ENCODE measurements around the gene HS6ST3.
A peak's percentile ranks its signal among the peaks of the same experiment; 100 is the strongest.

The HS6ST3 gene

GRCh38 chr13:96053003-96053703 is 36.8 kb upstream of the HS6ST3 start, which contains the start of gene UGGT2:
Gene UGGT2 (minus strand): TSS chr13:96053401. CDS start chr13:96053312, 89 bp downstream.
- DNase-seq (ENCODE audit: low spot score), result peak; percentile 97
- TF ChIP-seq, protein P1, sequence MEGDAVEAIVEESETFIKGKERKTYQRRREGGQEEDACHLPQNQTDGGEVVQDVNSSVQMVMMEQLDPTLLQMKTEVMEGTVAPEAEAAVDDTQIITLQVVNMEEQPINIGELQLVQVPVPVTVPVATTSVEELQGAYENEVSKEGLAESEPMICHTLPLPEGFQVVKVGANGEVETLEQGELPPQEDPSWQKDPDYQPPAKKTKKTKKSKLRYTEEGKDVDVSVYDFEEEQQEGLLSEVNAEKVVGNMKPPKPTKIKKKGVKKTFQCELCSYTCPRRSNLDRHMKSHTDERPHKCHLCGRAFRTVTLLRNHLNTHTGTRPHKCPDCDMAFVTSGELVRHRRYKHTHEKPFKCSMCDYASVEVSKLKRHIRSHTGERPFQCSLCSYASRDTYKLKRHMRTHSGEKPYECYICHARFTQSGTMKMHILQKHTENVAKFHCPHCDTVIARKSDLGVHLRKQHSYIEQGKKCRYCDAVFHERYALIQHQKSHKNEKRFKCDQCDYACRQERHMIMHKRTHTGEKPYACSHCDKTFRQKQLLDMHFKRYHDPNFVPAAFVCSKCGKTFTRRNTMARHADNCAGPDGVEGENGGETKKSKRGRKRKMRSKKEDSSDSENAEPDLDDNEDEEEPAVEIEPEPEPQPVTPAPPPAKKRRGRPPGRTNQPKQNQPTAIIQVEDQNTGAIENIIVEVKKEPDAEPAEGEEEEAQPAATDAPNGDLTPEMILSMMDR (IDR thresholded peaks at IDR 0.05; ENCODE audit: borderline replicate concordance, control extremely low read depth, extremely low read depth, insufficient read depth, missing control alignments), result no peak
- in situ Hi-C loops (cut with MboI; ENCODE audit: low sequenced_read_pairs, unreplicated experiment), result no loop called here

- in situ Hi-C loops (cut with MboI; ENCODE audit: low sequenced_read_pairs, unreplicated experiment), result no loop called here
- no peak for DNase-seq (ENCODE audit: low spot score)
- TF ChIP-seq, protein P1 (IDR thresholded peaks at IDR 0.05; ENCODE audit: borderline replicate concordance, control extremely low read depth, extremely low read depth, insufficient read depth, missing control alignments), result no peak
Measured at GRCh38 chr13:96065849-96066248, 24.1 kb upstream of the HS6ST3 start.

GRCh38 chr13:96068729-96069128 is 21.2 kb upstream of the HS6ST3 start:
- in situ Hi-C loops (cut with MboI; ENCODE audit: low sequenced_read_pairs, unreplicated experiment), result no loop called here
- TF ChIP-seq, protein P1 (IDR thresholded peaks at IDR 0.05; ENCODE audit: borderline replicate concordance, control extremely low read depth, extremely low read depth, insufficient read depth, missing control alignments), result no peak
- no peak for DNase-seq (ENCODE audit: low spot score)

GRCh38 chr13:96071504-96071903 is 18.4 kb upstream of the HS6ST3 start:
- DNase-seq (ENCODE audit: low spot score), result no peak
- in situ Hi-C loops (cut with MboI; ENCODE audit: low sequenced_read_pairs, unreplicated experiment), result no loop called here
- TF ChIP-seq, protein P1 (IDR thresholded peaks at IDR 0.05; ENCODE audit: borderline replicate concordance, control extremely low read depth, extremely low read depth, insufficient read depth, missing control alignments), result no peak

GRCh38 chr13:96072392-96072791 is 17.5 kb upstream of the HS6ST3 start:
- TF ChIP-seq, protein P1 (IDR thresholded peaks at IDR 0.05; ENCODE audit: borderline replicate concordance, control extremely low read depth, extremely low read depth, insufficient read depth, missing control alignments), result no peak
- no peak for DNase-seq (ENCODE audit: low spot score)
- in situ Hi-C loops (cut with MboI; ENCODE audit: low sequenced_read_pairs, unreplicated experiment), result no loop called here

DNA sequence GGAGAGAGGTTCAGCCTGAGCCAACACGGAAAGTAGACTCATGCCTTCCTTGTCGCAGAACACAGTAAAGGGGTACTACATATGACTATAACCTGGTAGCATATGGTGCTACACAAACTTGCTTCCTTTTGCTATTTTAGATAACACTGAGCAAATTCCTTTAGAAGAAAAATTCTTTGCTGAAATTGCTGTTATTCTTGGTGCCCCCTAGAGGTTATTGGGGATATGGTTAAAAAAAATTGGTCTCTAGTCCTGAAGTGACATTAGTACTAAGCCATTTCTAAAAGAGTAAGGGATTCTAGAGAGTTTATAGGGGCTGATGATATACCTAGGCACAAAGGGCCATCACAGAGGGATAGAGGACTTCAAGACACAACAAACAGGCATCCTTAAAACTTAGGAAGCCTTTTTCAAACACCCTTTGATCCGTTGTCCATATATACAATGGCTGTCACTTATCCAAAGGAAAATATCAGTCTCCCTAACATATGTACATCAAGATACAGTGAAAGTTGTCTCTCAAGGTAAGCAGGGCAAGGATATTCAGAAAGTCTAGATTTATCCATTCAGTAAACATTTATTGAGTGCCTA is 13.9 kb upstream of the HS6ST3 start:
- DNase-seq (ENCODE audit: low spot score), result no peak
- in situ Hi-C loops (cut with MboI; ENCODE audit: low sequenced_read_pairs, unreplicated experiment), result no loop called here
- TF ChIP-seq, protein P1 (IDR thresholded peaks at IDR 0.05; ENCODE audit: borderline replicate concordance, control extremely low read depth, extremely low read depth, insufficient read depth, missing control alignments), result peak; percentile 17
